GM23248 (cell line): ENCODE results near the gene HAUS8. TPM values are rescaled to one million over a fixed set of nuclear protein-coding genes. Genes with fewer than 3 reads are reported as not detected.

Source experiments
- DNase-seq: peaks from one replicate; pipeline ENCODE4 v3.0.0-alpha.2; 2015
- H2AFZ ChIP-seq: fragments of 200-600 bp; sonication (generic); 2 replicates; pipeline ENCODE4 v1.6.1; 2016; ENCODE audit warnings: antibody characterized with exemption
- H3F3A ChIP-seq: fragments of 200-600 bp; sonication (generic); 2 replicates; pipeline ENCODE4 v1.6.1; 2016; ENCODE audit warnings: mild to moderate bottlenecking, antibody characterized with exemption, mixed run types; ENCODE audit not compliant: insufficient read depth
- H3K27ac ChIP-seq: fragments of 200-600 bp; sonication (generic); 2 replicates; pipeline ENCODE4 v1.5.1; 2016; ENCODE audit warnings: mild to moderate bottlenecking
- H3K27me3 ChIP-seq: fragments of 200-600 bp; sonication (generic); replicated peaks from 2 replicates; pipeline ENCODE4 v1.6.1; 2016; ENCODE audit warnings: mild to moderate bottlenecking; ENCODE audit not compliant: insufficient read depth
- H3K36me3 ChIP-seq: fragments of 200-600 bp; sonication (generic); 2 replicates; pipeline ENCODE4 v1.6.1; 2016; ENCODE audit warnings: low read depth, mild to moderate bottlenecking
- H3K4me1 ChIP-seq: fragments of 200-600 bp; sonication (generic); 2 replicates; pipeline ENCODE4 v1.6.1; 2016; ENCODE audit warnings: mild to moderate bottlenecking; ENCODE audit not compliant: insufficient read depth
- H3K4me2 ChIP-seq: fragments of 200-600 bp; sonication (generic); one replicate; pipeline ENCODE4 v1.6.1; 2016; ENCODE audit warnings: mild to moderate bottlenecking; ENCODE audit not compliant: unreplicated experiment
- H3K4me3 ChIP-seq: fragments of 200-600 bp; sonication (generic); 2 replicates; pipeline ENCODE4 v1.5.1; 2016; ENCODE audit warnings: mild to moderate bottlenecking
- H3K79me2 ChIP-seq: fragments of 200-600 bp; sonication (generic); 2 replicates; pipeline ENCODE4 v1.6.1; 2016; ENCODE audit warnings: mild to moderate bottlenecking; ENCODE audit not compliant: insufficient read depth
- H3K9ac ChIP-seq: fragments of 200-600 bp; sonication (generic); 2 replicates; pipeline ENCODE4 v1.6.1; 2016; ENCODE audit warnings: mild to moderate bottlenecking
- H3K9me2 ChIP-seq: fragments of 200-600 bp; sonication (generic); 2 replicates; pipeline ENCODE4 v1.6.1; 2016; ENCODE audit warnings: mixed run types, mild to moderate bottlenecking, moderate library complexity; ENCODE audit not compliant: insufficient read depth
- H3K9me3 ChIP-seq: fragments of 200-600 bp; sonication (generic); one replicate; pipeline ENCODE4 v1.6.1; 2017; ENCODE audit warnings: low read depth
- H4K20me1 ChIP-seq: fragments of 200-600 bp; sonication (generic); 2 replicates; pipeline ENCODE4 v1.6.0; 2016; ENCODE audit not compliant: insufficient read depth
- EZH2 ChIP-seq: fragments of 200-600 bp; sonication (generic); IDR thresholded peaks from 2 replicates; pipeline ENCODE4 v1.6.1; 2018; ENCODE audit warnings: antibody characterized with exemption, mild to moderate bottlenecking; ENCODE audit not compliant: insufficient read depth, poor library complexity, severe bottlenecking
- EZH2phosphoT487 ChIP-seq: fragments of 200-600 bp; sonication (generic); IDR thresholded peaks from 2 replicates; pipeline ENCODE4 v1.6.1; 2018; ENCODE audit warnings: antibody characterized with exemption, moderate library complexity, mild to moderate bottlenecking, low read depth; ENCODE audit not compliant: insufficient read depth
- WGBS, 2 experiments: methylation state at CpG; one replicate each; pipeline ENCODE4 v1.1.6; 2015 to 2017; ENCODE audit warnings: low lambda C conversion rate in 2 of 2, low coverage in 1 of 2; ENCODE audit errors: missing lambda C conversion rate in 2 of 2; 5-methylcytosine and 5-hydroxymethylcytosine counted together
- in situ Hi-C: fragments of 300-500 bp; cut with MboI; formaldehyde crosslinking; loops from 2 replicates; pipeline ENCODE4 v1.15.0; 2020
- polyA plus RNA-seq: library from polyadenylated mRNA; unstranded; fragments of >200 nt; fragmentation: Nextera tagmentation; extraction: Ambion mirVana; gene quantifications from 2 replicates; pipeline ENCODE4 v1.2.1, GENCODE V29; 2016
- total RNA-seq: library from RNA; depleted of rRNA; stranded (reverse); fragments of >200 nt; shearing (Covaris generic); gene quantifications from 2 replicates; pipeline ENCODE4 v1.2.3, GENCODE V29; 2014; rRNA removed

HAUS8 gene
- total and polyA plus RNA-seq, 2 experiments from 2014 or later = 3.4 to 8.2 TPM

GRCh38 chr19:17001603-17002183, 73.6 kb downstream of the HAUS8 start:
- Histone ChIP-seq H3K36me3 (no peaks in the 10 kb centered on the region), H3F3A (no peaks in the 10 kb centered on the region), H3K79me2 (no peaks in the 10 kb centered on the region), H3K4me1 (no peaks in the 10 kb centered on the region), H4K20me1 (no peaks in the 10 kb centered on the region), H3K4me2 (no peak overlapping the region), H3K9me3 (no peaks in the 10 kb centered on the region), H3K27ac (no peak overlapping the region), H2AFZ (no peak overlapping the region), H3K27me3 (no peaks in the 10 kb centered on the region; the same call in 1 of the 2 replicates), H3K9ac (no peak overlapping the region), H3K4me3 (no peak overlapping the region), H3K9me2 (no peaks in the 10 kb centered on the region)
- in situ Hi-C loops = no loop called here
- TF ChIP-seq EZH2phosphoT487 (no peak), EZH2 (no peak)
- no peak for DNase-seq
- 36 to 100% methylated on average over 1 to 7 of the region's 7 CpGs for WGBS, 2 experiments

Other genes starting within 250 kb of the HAUS8 start
- gene SIN3B, start 246.1 kb downstream of the HAUS8 start, total RNA-seq = 18.7 and 21.0 TPM in 2 replicates
- 11.9 and 14.9 TPM in 2 replicates for gene SIN3B, start 246.1 kb downstream of the HAUS8 start, polyA plus RNA-seq
- gene F2RL3, start 186.5 kb downstream of the HAUS8 start, total RNA-seq = not detected in 2 replicates
- gene F2RL3, start 186.5 kb downstream of the HAUS8 start, polyA plus RNA-seq = not detected in 2 replicates
- gene CPAMD8, start 48.6 kb downstream of the HAUS8 start, total RNA-seq = 0.76 and 0.89 TPM in 2 replicates
- 0.20 and 0.80 TPM in 2 replicates for gene CPAMD8, start 48.6 kb downstream of the HAUS8 start, polyA plus RNA-seq
- 49.1 and 71.8 TPM in 2 replicates for gene MYO9B, start 325 bp upstream of the HAUS8 start, total RNA-seq
- 18.6 and 20.1 TPM in 2 replicates for gene MYO9B, start 325 bp upstream of the HAUS8 start, polyA plus RNA-seq
- 13.2 and 29.0 TPM in 2 replicates for gene USE1, start 139.9 kb upstream of the HAUS8 start, total RNA-seq
- gene USE1, start 139.9 kb upstream of the HAUS8 start, polyA plus RNA-seq = 29.6 and 32.3 TPM in 2 replicates
- gene OCEL1, start 150.8 kb upstream of the HAUS8 start, total RNA-seq = 1.3 and 1.8 TPM in 2 replicates
- 17.1 and 17.4 TPM in 2 replicates for gene OCEL1, start 150.8 kb upstream of the HAUS8 start, polyA plus RNA-seq
- gene NR2F6, start 170.5 kb upstream of the HAUS8 start, total RNA-seq = 82.5 and 96.7 TPM in 2 replicates
- gene NR2F6, start 170.5 kb upstream of the HAUS8 start, polyA plus RNA-seq = 11.7 and 14.1 TPM in 2 replicates
- gene USHBP1, start 189.3 kb upstream of the HAUS8 start, total RNA-seq = not detected in 2 replicates
- not detected in 2 replicates for gene USHBP1, start 189.3 kb upstream of the HAUS8 start, polyA plus RNA-seq
- 78.5 and 82.7 TPM in 2 replicates for gene BABAM1, start 192.0 kb upstream of the HAUS8 start, total RNA-seq
- gene BABAM1, start 192.0 kb upstream of the HAUS8 start, polyA plus RNA-seq = 90.3 and 99.6 TPM in 2 replicates
- gene ANKLE1, start 206.4 kb upstream of the HAUS8 start, total RNA-seq = 0.54 and 1.4 TPM in 2 replicates
- gene ANKLE1, start 206.4 kb upstream of the HAUS8 start, polyA plus RNA-seq = 0.14 and 0.31 TPM in 2 replicates
- 10.9 and 19.1 TPM in 2 replicates for gene ABHD8, start 228.0 kb upstream of the HAUS8 start, total RNA-seq
- 8.7 and 9.1 TPM in 2 replicates for gene ABHD8, start 228.0 kb upstream of the HAUS8 start, polyA plus RNA-seq
- 14.7 and 23.0 TPM in 2 replicates for gene MRPL34, start 230.4 kb upstream of the HAUS8 start, total RNA-seq
- gene MRPL34, start 230.4 kb upstream of the HAUS8 start, polyA plus RNA-seq = 74.5 and 78.8 TPM in 2 replicates
- 10.9 and 40.8 TPM in 2 replicates for gene DDA1, start 234.1 kb upstream of the HAUS8 start, total RNA-seq
- 87.8 and 96.9 TPM in 2 replicates for gene DDA1, start 234.1 kb upstream of the HAUS8 start, polyA plus RNA-seq